Bone marrow (tissue), 2 donors: ENCODE results near the gene RBM20.
A peak's percentile ranks its signal among the peaks of the same experiment; 100 is the strongest.
"Not testable (repeated sequence)": the region's sequence is repeated elsewhere in the genome, so short reads cannot be mapped to it uniquely, and the experiment has no call there.

Experiments used
- DNase-seq, 2 donors: peaks; one replicate each; lab custom pipeline; 2025; lab: John Stamatoyannopoulos, UW

RBM20 gene

GRCh38 chr10:110643653-110644597 lies at the start of gene RBM20:
TSS of gene RBM20 (plus strand) at chr10:110644336. CDS start at chr10:110644455, 119 bp downstream.
- DNase-seq = no peak

GRCh38 chr10:110597476-110597875 lies 46.7 kb upstream of the RBM20 start:
- DNase-seq = no peak

GRCh38 chr10:110600487-110601101 lies 43.5 kb upstream of the RBM20 start:
- peak in 1 of 2 donors; percentile 72 for DNase-seq

- no peak for DNase-seq
Observed at GRCh38 chr10:110601581-110601980, 42.6 kb upstream of the RBM20 start.

GRCh38 chr10:110608087-110608486 lies 36.0 kb upstream of the RBM20 start:
- DNase-seq = no peak

GRCh38 chr10:110609605-110610004 lies 34.5 kb upstream of the RBM20 start:
- no peak for DNase-seq

GRCh38 chr10:110610308-110610774 lies 33.8 kb upstream of the RBM20 start:
- peak in 1 of 2 donors; percentile 39 for DNase-seq

- not testable (repeated sequence) for DNase-seq
Observed at GRCh38 chr10:110610781-110611180, 33.4 kb upstream of the RBM20 start.

GRCh38 chr10:110612087-110612486 lies 32.0 kb upstream of the RBM20 start:
- peak in 1 of 2 donors; percentile 16 for DNase-seq

GRCh38 chr10:110612629-110613028 lies 31.5 kb upstream of the RBM20 start:
- no peak for DNase-seq

- DNase-seq = peak in 1 of 2 donors; percentile 1
Observed at GRCh38 chr10:110613341-110613995, 30.7 kb upstream of the RBM20 start.

GRCh38 chr10:110613996-110614495 lies 30.1 kb upstream of the RBM20 start:
- DNase-seq = no peak

GRCh38 chr10:110615057-110615747 lies 28.9 kb upstream of the RBM20 start:
- DNase-seq = no peak

GRCh38 chr10:110616493-110617033 lies 27.6 kb upstream of the RBM20 start:
- DNase-seq = no peak

GRCh38 chr10:110617425-110618229 lies 26.5 kb upstream of the RBM20 start:
- DNase-seq = no peak

GRCh38 chr10:110618230-110618610 lies 25.9 kb upstream of the RBM20 start:
- no peak for DNase-seq

GRCh38 chr10:110619514-110620397 lies 24.4 kb upstream of the RBM20 start:
- DNase-seq = no peak

- DNase-seq = no peak
Observed at GRCh38 chr10:110620398-110620719, 23.8 kb upstream of the RBM20 start.

GRCh38 chr10:110623316-110623715 lies 20.8 kb upstream of the RBM20 start:
- DNase-seq = not testable (repeated sequence)
